Keratinocyte (primary cell): ENCODE measurements around the gene CORO7. TPM values are rescaled to one million over a fixed set of nuclear protein-coding genes. Genes with fewer than 3 reads are reported as not detected.
"Not testable (repeated sequence)": the region's sequence is repeated elsewhere in the genome, so short reads cannot be mapped to it uniquely, and the experiment has no call there.

Experiments used
- DNase-seq: peaks from one replicate; pipeline ENCODE4 v3.0.0-alpha.2; 2011; ENCODE audit warnings: low read depth, missing footprints, low spot score
- FAIRE-seq: peaks from 2 replicates; lab custom pipeline; 2011; peaks lifted over from hg19 to GRCh38; lab: Jason Lieb, UNC
- H2AFZ ChIP-seq: 2 replicates; pipeline ENCODE4 v1.6.0; 2012; ENCODE audit warnings: low read length, control low read depth, inconsistent platforms; ENCODE audit not compliant: control insufficient read depth
- H3K27ac ChIP-seq: 2 replicates; pipeline ENCODE4 v1.5.1; 2011; ENCODE audit warnings: low read length; ENCODE audit not compliant: control insufficient read depth, insufficient read depth
- H3K27me3 ChIP-seq: 3 replicates; pipeline ENCODE4 v1.6.0; 2011; ENCODE audit warnings: low read length; ENCODE audit not compliant: control insufficient read depth, insufficient read depth; ENCODE audit errors: extremely low read depth
- H3K36me3 ChIP-seq, 2 experiments: 2 replicates in 1 of 2; 3 replicates in 1 of 2; pipeline ENCODE4 v1.5.1; 2011; ENCODE audit warnings: low read length in 2 of 2, mild to moderate bottlenecking in 1 of 2; ENCODE audit not compliant: control insufficient read depth in 2 of 2, insufficient read depth in 2 of 2; ENCODE audit errors: extremely low read depth in 1 of 2
- H3K4me1 ChIP-seq: 3 replicates; pipeline ENCODE4 v1.5.1; 2011; ENCODE audit warnings: low read length; ENCODE audit not compliant: control insufficient read depth, insufficient read depth; ENCODE audit errors: extremely low read depth
- H3K4me2 ChIP-seq: 3 replicates; pipeline ENCODE4 v1.6.0; 2011; ENCODE audit warnings: low read depth, low read length; ENCODE audit not compliant: control insufficient read depth, insufficient read depth; ENCODE audit errors: extremely low read depth
- H3K4me3 ChIP-seq, 3 experiments: fragments of 200-600 bp in 1 of 3; sonication (generic) in 1 of 3; 2 replicates in 2 of 3; 3 replicates in 1 of 3; pipeline ENCODE4 v1.5.1; 2011 to 2016; ENCODE audit warnings: low read length in 3 of 3, mild to moderate bottlenecking in 3 of 3, control low read depth in 2 of 3, inconsistent platforms in 1 of 3, low read depth in 1 of 3, mixed read lengths in 1 of 3, mixed run types in 1 of 3, moderate library complexity in 1 of 3; ENCODE audit not compliant: control insufficient read depth in 2 of 3, insufficient read depth in 2 of 3; ENCODE audit errors: extremely low read depth in 1 of 3
- H3K79me2 ChIP-seq: 2 replicates; pipeline ENCODE4 v1.6.0; 2012; ENCODE audit warnings: low read length; ENCODE audit not compliant: control insufficient read depth, insufficient read depth
- H3K9ac ChIP-seq: 3 replicates; pipeline ENCODE4 v1.6.0; 2011; ENCODE audit warnings: low read length; ENCODE audit not compliant: control insufficient read depth, insufficient read depth; ENCODE audit errors: extremely low read depth
- H3K9me1 ChIP-seq: 3 replicates; pipeline ENCODE4 v1.6.0; 2011; ENCODE audit warnings: low read length; ENCODE audit not compliant: control insufficient read depth, insufficient read depth; ENCODE audit errors: extremely low read depth
- H3K9me3 ChIP-seq: 2 replicates; pipeline ENCODE4 v1.5.1; 2012; ENCODE audit warnings: low read depth, low read length; ENCODE audit not compliant: control insufficient read depth
- H4K20me1 ChIP-seq: 3 replicates; pipeline ENCODE4 v1.6.0; 2011; ENCODE audit warnings: low read length; ENCODE audit not compliant: control insufficient read depth, insufficient read depth; ENCODE audit errors: extremely low read depth
- EZH2 ChIP-seq: IDR thresholded peaks from one replicate; pipeline ENCODE4 v1.6.1; 2012; ENCODE audit warnings: inconsistent platforms, mild to moderate bottlenecking, low read length, moderate library complexity
- dilution Hi-C: fragments of 300-500 bp; cut with MboI; formaldehyde crosslinking; loops from one replicate; pipeline ENCODE4 v1.7.0; 2020; ENCODE audit warnings: low sequenced_read_pairs; ENCODE audit not compliant: extremely low pct_ligation_motif_present
- polyA plus RNA-seq, 5 experiments: library from polyadenylated mRNA; depleted of rRNA in 3 of 5; stranded (reverse) in 3 of 5; stranded (forward) in 1 of 5; unstranded in 1 of 5; fragments of >200 nt; gene quantifications; 1 replicate in 1 of 5; 2 replicates in 3 of 5; 3 replicates in 1 of 5; pipeline versions ENCODE4 v1.2.1 to v1.2.3, GENCODE V29; 2011 to 2012; ENCODE audit warnings: missing spikeins in 2 of 5, low read depth in 1 of 5, low replicate concordance in 1 of 5
- TF ChIP-seq, protein P1 (sequence below), 3 experiments: IDR thresholded peaks in 1 of 3; conservative IDR thresholded peaks in 1 of 3; optimal IDR thresholded peaks in 1 of 3; 2 replicates in 2 of 3; 3 replicates in 1 of 3; pipeline versions ENCODE3 to v1.5.1; 2011; ENCODE audit warnings: low read length in 3 of 3, mild to moderate bottlenecking in 3 of 3, moderate library complexity in 2 of 3, control low read depth in 1 of 3, inconsistent platforms in 1 of 3; ENCODE audit not compliant: insufficient read depth in 2 of 3; ENCODE audit errors: extremely low read depth in 1 of 3

CORO7 gene
- polyA plus RNA-seq, 1 donor (not counting 4 experiments of a cell fraction or from before 2014, with no cell fraction given), result 8.4 TPM

DNA sequence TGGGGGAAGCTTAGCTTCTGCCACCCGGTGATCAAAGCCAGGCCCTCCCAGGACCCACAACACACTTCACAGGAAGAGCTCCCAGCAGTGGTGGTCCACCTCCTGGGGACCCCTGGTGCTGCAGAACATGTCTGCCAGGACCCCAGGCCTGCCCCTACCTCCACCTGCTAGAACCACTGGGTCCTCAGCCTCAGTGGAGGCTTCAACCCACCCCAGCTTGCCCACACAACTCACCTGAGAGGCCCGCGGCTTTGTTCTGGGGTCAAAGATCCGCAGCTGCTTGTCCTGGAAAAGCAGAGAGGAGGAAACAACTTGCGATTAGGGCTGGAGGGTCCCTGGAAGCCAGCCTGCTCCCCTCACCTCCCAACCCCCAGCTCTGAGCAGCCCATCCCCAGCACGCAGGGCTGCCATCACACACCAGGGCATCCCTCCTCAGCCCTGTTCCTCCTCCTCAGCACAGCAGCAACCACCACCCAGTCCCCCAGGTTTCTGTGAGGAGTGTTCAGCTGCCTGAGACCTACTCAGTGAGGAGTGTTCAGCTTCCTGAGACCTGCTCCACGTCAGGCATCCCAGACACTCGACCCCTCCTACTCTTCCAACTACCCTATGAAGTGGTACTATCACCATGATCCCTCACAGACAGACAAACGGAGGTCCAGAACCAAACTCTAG is 21.2 kb downstream of the CORO7 start:
- no peaks in the 10 kb centered on the region for H4K20me1 ChIP-seq
- H3K27ac ChIP-seq, result no peak overlapping the region
- H3K9me3 ChIP-seq, result no peaks in the 10 kb centered on the region
- DNase-seq (no peak), FAIRE-seq (no peak)
- H3K79me2 ChIP-seq, result no peaks in the 10 kb centered on the region
- H3K4me2 ChIP-seq, result no peak overlapping the region
- no peaks in the 10 kb centered on the region for H3K9me1 ChIP-seq
- dilution Hi-C loops, result no loop called here
- TF ChIP-seq, protein P1, sequence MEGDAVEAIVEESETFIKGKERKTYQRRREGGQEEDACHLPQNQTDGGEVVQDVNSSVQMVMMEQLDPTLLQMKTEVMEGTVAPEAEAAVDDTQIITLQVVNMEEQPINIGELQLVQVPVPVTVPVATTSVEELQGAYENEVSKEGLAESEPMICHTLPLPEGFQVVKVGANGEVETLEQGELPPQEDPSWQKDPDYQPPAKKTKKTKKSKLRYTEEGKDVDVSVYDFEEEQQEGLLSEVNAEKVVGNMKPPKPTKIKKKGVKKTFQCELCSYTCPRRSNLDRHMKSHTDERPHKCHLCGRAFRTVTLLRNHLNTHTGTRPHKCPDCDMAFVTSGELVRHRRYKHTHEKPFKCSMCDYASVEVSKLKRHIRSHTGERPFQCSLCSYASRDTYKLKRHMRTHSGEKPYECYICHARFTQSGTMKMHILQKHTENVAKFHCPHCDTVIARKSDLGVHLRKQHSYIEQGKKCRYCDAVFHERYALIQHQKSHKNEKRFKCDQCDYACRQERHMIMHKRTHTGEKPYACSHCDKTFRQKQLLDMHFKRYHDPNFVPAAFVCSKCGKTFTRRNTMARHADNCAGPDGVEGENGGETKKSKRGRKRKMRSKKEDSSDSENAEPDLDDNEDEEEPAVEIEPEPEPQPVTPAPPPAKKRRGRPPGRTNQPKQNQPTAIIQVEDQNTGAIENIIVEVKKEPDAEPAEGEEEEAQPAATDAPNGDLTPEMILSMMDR (optimal IDR thresholded peaks at IDR 0.05 in 1 of 3, IDR thresholded peaks at IDR 0.05 in 1 of 3, conservative IDR thresholded peaks at IDR 0.05 in 1 of 3; ENCODE audit: extremely low read depth in 1 of 3, insufficient read depth in 2 of 3, low read length in 3 of 3), result no peak
- no peak for TF ChIP-seq EZH2
- no peak overlapping the region for H3K9ac ChIP-seq
- H3K4me1 ChIP-seq, result peaks cover 11% of the 10 kb centered on the region
- H3K4me3 ChIP-seq, result no peak overlapping the region
- no peak overlapping the region for H2AFZ ChIP-seq
- peaks cover 9 to 24% of the 10 kb centered on the region in 2 experiments for H3K36me3 ChIP-seq
- no peaks in the 10 kb centered on the region for H3K27me3 ChIP-seq

DNA sequence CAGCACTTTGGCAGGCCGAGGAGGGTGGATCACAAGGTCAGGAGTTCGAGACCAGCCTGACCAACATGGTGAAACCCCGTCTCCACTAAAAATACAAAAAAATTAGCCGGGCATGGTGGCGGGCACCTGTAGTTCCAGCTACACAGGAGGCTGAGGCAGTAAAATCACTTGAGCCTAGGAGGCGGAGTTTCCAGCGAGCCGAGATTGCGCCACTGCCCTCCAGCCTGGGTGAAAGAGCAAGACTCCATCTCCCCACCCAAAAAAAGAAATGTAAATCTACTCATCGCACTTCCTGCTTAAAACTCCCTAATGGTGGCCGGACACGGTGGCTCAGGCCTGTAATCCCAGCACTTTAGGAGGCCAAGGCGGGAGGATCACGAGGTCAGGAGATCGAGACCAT is 22.5 kb downstream of the CORO7 start:
- H3K9me3 ChIP-seq, dilution Hi-C loops, H3K9me1 ChIP-seq, DNase-seq, H3K27me3 ChIP-seq, FAIRE-seq, H3K9ac ChIP-seq, H3K79me2 ChIP-seq, H3K27ac ChIP-seq, H3K4me3 ChIP-seq, H2AFZ ChIP-seq, H3K4me2 ChIP-seq, H4K20me1 ChIP-seq: not testable (repeated sequence)
- Histone ChIP-seq H3K4me1 (peaks cover 11% of the 10 kb centered on the region), H3K36me3 (peaks cover 9 to 26% of the 10 kb centered on the region in 2 experiments)

DNA sequence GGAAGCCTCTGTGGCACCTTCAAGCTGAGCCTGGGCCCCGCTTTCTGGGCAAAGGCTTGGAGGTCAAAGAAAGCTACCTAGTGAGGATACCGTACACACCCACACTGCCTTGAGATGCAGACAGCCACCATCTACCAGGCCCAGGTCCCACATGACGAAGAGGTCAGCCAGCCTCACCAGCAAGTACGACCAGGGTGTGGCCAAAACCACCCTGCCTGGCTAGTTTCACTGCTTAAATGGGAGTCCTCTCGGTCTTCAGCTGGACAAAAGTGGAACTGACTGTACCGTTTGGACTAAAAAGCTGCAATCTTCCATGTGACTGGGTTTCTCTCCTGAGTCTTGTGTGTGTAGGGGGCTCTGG is 23.2 kb downstream of the CORO7 start:
- Histone ChIP-seq H2AFZ (no peak overlapping the region), H3K9me1 (no peaks in the 10 kb centered on the region), H3K9me3 (no peaks in the 10 kb centered on the region), H3K36me3 (peaks cover 9 to 27% of the 10 kb centered on the region in 2 experiments), H3K27ac (no peak overlapping the region), H3K4me2 (no peak overlapping the region), H3K4me3 (no peak overlapping the region), H3K79me2 (no peaks in the 10 kb centered on the region), H3K4me1 (peaks cover 11% of the 10 kb centered on the region), H3K27me3 (no peaks in the 10 kb centered on the region), H3K9ac (peak overlapping the region; percentile 28), H4K20me1 (peaks cover under 1% of the 10 kb centered on the region)
- no peak for DNase-seq
- no peak for FAIRE-seq
- TF ChIP-seq, protein P1 (optimal IDR thresholded peaks at IDR 0.05 in 1 of 3, IDR thresholded peaks at IDR 0.05 in 1 of 3, conservative IDR thresholded peaks at IDR 0.05 in 1 of 3; ENCODE audit: extremely low read depth in 1 of 3, insufficient read depth in 2 of 3, low read length in 3 of 3), result no peak
- TF ChIP-seq EZH2, result no peak
- dilution Hi-C loops, result no loop called here
